Ishikawa (cell line): ENCODE measurements around the gene GLYATL1.

ENCODE experiments used
- EP300 ChIP-seq: IDR thresholded peaks from 2 replicates; pipeline ENCODE4 v1.6.1; 2012; ENCODE audit warnings: borderline replicate concordance
- TEAD4 ChIP-seq: IDR thresholded peaks from 2 replicates; pipeline ENCODE4 v1.6.1; 2012
- ZBTB7A ChIP-seq: IDR thresholded peaks from 2 replicates; pipeline ENCODE4 v1.6.1; 2012; ENCODE audit warnings: low read depth
- TF ChIP-seq, protein P1 (sequence below): IDR thresholded peaks from 2 replicates; pipeline ENCODE4 v1.6.1; 2012; ENCODE audit warnings: low read depth, mild to moderate bottlenecking

DNA sequence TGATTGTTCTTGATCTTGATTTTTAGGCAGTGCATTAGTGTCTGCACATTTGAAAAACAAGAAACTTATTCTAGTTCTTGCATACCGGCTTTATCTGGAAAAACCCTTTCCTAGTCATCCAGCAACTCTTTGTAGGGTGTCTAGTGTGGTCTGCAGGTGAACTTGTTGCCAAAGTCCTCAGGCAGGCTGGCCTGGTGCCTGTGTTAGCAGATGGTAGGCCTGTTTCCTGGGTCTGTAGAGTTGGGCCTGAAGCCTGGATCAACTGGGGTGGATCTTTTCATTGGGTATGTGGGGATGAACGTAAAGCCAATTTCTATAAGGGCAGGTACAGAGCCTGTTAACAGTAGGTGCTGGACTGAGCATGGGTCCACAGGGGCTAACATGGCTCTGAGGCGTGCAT, 5.6 kb upstream of the GLYATL1 start:
- TF ChIP-seq EP300, result no peak
- no peak for TF ChIP-seq TEAD4
- TF ChIP-seq, protein P1, sequence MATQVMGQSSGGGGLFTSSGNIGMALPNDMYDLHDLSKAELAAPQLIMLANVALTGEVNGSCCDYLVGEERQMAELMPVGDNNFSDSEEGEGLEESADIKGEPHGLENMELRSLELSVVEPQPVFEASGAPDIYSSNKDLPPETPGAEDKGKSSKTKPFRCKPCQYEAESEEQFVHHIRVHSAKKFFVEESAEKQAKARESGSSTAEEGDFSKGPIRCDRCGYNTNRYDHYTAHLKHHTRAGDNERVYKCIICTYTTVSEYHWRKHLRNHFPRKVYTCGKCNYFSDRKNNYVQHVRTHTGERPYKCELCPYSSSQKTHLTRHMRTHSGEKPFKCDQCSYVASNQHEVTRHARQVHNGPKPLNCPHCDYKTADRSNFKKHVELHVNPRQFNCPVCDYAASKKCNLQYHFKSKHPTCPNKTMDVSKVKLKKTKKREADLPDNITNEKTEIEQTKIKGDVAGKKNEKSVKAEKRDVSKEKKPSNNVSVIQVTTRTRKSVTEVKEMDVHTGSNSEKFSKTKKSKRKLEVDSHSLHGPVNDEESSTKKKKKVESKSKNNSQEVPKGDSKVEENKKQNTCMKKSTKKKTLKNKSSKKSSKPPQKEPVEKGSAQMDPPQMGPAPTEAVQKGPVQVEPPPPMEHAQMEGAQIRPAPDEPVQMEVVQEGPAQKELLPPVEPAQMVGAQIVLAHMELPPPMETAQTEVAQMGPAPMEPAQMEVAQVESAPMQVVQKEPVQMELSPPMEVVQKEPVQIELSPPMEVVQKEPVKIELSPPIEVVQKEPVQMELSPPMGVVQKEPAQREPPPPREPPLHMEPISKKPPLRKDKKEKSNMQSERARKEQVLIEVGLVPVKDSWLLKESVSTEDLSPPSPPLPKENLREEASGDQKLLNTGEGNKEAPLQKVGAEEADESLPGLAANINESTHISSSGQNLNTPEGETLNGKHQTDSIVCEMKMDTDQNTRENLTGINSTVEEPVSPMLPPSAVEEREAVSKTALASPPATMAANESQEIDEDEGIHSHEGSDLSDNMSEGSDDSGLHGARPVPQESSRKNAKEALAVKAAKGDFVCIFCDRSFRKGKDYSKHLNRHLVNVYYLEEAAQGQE, result no peak
- TF ChIP-seq ZBTB7A, result no peak
